Vagina (tissue), 2 donors: Measurements from ENCODE around the gene CIROP. TPM values are rescaled to one million over a fixed set of nuclear protein-coding genes. Genes with fewer than 3 reads are reported as not detected.
A peak's percentile ranks its signal among the peaks of the same experiment; 100 is the strongest.

Experiments used
- DNase-seq, 2 donors: peaks; one replicate each; pipeline ENCODE4 v3.0.0-alpha.2; 2017; ENCODE audit errors: extremely low spot score in 2 of 2
- H3K27ac ChIP-seq: fragments of 200-600 bp; sonication (generic); one replicate; pipeline ENCODE4 v1.5.1; 2019
- H3K27me3 ChIP-seq: fragments of 200-600 bp; sonication (generic); one replicate; pipeline ENCODE4 v1.5.1; 2019
- H3K36me3 ChIP-seq, 2 donors: fragments of 200-600 bp; sonication (generic); one replicate each; pipeline ENCODE4 v1.5.1; 2017 to 2019
- H3K4me1 ChIP-seq: fragments of 200-600 bp; sonication (generic); one replicate; pipeline ENCODE4 v1.5.1; 2019
- H3K4me3 ChIP-seq, 2 donors: fragments of 200-600 bp; sonication (generic); 1 replicate in 1 of 2; 2 replicates in 1 of 2; pipeline ENCODE4 v1.5.1; 2016 to 2019
- H3K9me3 ChIP-seq: fragments of 200-600 bp; sonication (generic); one replicate; pipeline ENCODE4 v1.5.1; 2019
- POLR2A ChIP-seq, 2 donors: fragments of 450-650 bp; IDR thresholded peaks; one replicate each; pipeline ENCODE4 v1.6.1; 2017; ENCODE audit warnings: antibody characterized with exemption in 2 of 2, mild to moderate bottlenecking in 2 of 2, moderate library complexity in 2 of 2
- POLR2AphosphoS5 ChIP-seq, 2 donors: sonication (generic); formaldehyde crosslinking; IDR thresholded peaks; one replicate each; pipeline ENCODE4 v1.9.0; 2017; ENCODE audit warnings: antibody characterized with exemption in 2 of 2, mild to moderate bottlenecking in 2 of 2, low read depth in 1 of 2; ENCODE audit not compliant: insufficient read depth in 1 of 2
- intact Hi-C: fragments of 100-400 bp; cut with DNase I; formaldehyde crosslinking; loops from one replicate; pipeline ENCODE4 v1.15.1; 2023
- total RNA-seq: library from RNA; depleted of rRNA; stranded (reverse); fragments of >200 nt; gene quantifications from one replicate; pipeline ENCODE4 v1.2.3, GENCODE V29; 2016
- TF ChIP-seq, protein P1 (sequence below), 3 experiments: fragments of 450-650 bp in 2 of 3; fragments of 200-600 bp in 1 of 3; sonication (generic) in 1 of 3; IDR thresholded peaks; one replicate each; pipeline ENCODE4 v1.5.1; 2017 to 2019; ENCODE audit warnings: antibody characterized with exemption in 3 of 3, mild to moderate bottlenecking in 2 of 3, moderate library complexity in 2 of 3

The CIROP gene
- total RNA-seq, 1 donor from 2014 or later, result not detected

DNA sequence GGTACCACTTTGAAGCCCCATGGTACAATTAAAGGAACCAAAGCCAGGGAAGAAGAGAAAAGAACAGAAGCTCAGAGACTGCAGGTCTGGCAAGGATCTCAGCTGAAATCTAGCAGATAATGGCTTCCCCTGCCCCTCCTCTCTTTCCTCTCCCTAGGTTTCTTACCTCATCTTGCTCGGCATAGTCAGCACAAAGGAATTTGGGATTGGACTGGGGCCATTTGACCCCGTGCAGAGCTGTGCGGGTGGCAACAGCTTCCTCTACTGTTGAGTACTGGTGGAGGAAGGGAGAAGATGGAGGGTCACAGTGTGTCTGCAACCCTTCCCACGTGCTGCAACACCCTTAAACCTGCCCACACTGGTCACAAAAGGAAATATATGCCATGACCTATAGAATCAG, 42.8 kb downstream of the CIROP start:
- Histone ChIP-seq H3K27ac (peak overlapping the region; percentile 52), H3K4me1 (peaks cover 20% of the 10 kb centered on the region), H3K27me3 (no peaks in the 10 kb centered on the region), H3K36me3 (peaks cover 0 to 78% of the 10 kb centered on the region in 2 donors), H3K4me3 (no peak overlapping the region), H3K9me3 (no peaks in the 10 kb centered on the region)
- no peak for TF ChIP-seq POLR2A (IDR thresholded peaks at IDR 0.05)
- TF ChIP-seq, protein P1, sequence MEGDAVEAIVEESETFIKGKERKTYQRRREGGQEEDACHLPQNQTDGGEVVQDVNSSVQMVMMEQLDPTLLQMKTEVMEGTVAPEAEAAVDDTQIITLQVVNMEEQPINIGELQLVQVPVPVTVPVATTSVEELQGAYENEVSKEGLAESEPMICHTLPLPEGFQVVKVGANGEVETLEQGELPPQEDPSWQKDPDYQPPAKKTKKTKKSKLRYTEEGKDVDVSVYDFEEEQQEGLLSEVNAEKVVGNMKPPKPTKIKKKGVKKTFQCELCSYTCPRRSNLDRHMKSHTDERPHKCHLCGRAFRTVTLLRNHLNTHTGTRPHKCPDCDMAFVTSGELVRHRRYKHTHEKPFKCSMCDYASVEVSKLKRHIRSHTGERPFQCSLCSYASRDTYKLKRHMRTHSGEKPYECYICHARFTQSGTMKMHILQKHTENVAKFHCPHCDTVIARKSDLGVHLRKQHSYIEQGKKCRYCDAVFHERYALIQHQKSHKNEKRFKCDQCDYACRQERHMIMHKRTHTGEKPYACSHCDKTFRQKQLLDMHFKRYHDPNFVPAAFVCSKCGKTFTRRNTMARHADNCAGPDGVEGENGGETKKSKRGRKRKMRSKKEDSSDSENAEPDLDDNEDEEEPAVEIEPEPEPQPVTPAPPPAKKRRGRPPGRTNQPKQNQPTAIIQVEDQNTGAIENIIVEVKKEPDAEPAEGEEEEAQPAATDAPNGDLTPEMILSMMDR (IDR thresholded peaks at IDR 0.05), result no peak
- TF ChIP-seq POLR2AphosphoS5 (IDR thresholded peaks at IDR 0.05; ENCODE audit: insufficient read depth in 1 of 2, low read depth in 1 of 2), result no peak
- DNase-seq, result no peak
- intact Hi-C loops, result no loop called here

- no peaks in the 10 kb centered on the region for H3K27me3 ChIP-seq
- intact Hi-C loops, result no loop called here
- TF ChIP-seq POLR2A (IDR thresholded peaks at IDR 0.05) (no peak), POLR2AphosphoS5 (IDR thresholded peaks at IDR 0.05; ENCODE audit: insufficient read depth in 1 of 2, low read depth in 1 of 2) (no peak)
- TF ChIP-seq, protein P1 (IDR thresholded peaks at IDR 0.05), result no peak
- H3K4me1 ChIP-seq, result peaks cover 33% of the 10 kb centered on the region
- DNase-seq, result no peak
- peaks cover 0 to 66% of the 10 kb centered on the region in 2 donors for H3K36me3 ChIP-seq
- no peak overlapping the region for H3K4me3 ChIP-seq
- no peaks in the 10 kb centered on the region for H3K9me3 ChIP-seq
- no peak overlapping the region for H3K27ac ChIP-seq
These were observed 44.1 kb downstream of the CIROP start for GRCh38 chr14:23060536-23061260.

DNA sequence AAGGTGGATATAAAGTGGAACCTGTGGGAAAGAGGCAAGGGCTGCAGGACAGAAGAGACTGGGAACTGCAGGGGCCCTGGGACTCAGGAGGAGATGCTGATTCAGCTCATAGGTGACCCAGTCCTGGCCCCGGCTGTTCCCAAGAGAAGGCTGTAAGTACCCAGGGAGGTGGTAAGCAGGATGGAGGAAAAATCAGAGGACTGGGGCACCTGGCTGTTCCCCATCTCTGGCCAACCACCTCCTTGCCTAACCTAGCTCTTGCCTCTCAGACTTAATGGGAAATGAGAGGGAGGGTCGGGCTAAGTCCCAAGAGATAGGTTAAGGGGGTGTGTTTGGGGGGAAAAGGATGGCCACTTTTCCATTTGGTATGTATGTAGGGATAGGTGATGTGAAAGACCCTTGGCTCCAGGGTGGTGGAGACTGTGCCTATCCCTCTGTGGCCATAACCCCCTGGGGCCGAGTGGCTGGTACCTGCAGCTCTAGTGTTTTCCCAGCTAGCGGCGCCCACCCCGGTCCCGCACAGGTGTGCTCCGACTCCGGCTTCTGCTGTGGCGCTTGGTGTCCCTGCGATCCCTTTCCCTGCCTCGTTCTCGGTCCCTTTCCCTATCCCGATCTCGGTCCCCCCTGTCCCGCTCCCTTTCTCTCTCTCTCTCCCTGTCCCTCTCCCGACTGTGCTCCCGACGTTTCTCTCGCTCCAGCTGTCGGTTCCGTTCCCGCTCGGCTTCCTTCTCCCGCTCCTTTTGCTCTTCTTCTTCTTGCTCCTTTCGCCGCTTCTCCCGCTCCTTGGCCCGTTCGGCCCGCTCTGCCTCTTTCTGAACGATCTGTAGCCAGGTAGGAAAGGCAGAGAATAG, 45.9 kb downstream of the CIROP start:
- Histone ChIP-seq H3K27ac (no peak overlapping the region), H3K27me3 (no peaks in the 10 kb centered on the region), H3K4me1 (peaks cover 33% of the 10 kb centered on the region), H3K9me3 (no peaks in the 10 kb centered on the region), H3K4me3 (no peak overlapping the region), H3K36me3 (peaks cover 0 to 50% of the 10 kb centered on the region in 2 donors)
- DNase-seq, result no peak
- intact Hi-C loops, result loop anchor here (1.0 kb wide), 1 partner anchor 72 kb away; no protein-coding TSS in a partner anchor
- TF ChIP-seq POLR2AphosphoS5 (IDR thresholded peaks at IDR 0.05; ENCODE audit: insufficient read depth in 1 of 2, low read depth in 1 of 2), result no peak
- TF ChIP-seq, protein P1 (IDR thresholded peaks at IDR 0.05), result no peak

DNA sequence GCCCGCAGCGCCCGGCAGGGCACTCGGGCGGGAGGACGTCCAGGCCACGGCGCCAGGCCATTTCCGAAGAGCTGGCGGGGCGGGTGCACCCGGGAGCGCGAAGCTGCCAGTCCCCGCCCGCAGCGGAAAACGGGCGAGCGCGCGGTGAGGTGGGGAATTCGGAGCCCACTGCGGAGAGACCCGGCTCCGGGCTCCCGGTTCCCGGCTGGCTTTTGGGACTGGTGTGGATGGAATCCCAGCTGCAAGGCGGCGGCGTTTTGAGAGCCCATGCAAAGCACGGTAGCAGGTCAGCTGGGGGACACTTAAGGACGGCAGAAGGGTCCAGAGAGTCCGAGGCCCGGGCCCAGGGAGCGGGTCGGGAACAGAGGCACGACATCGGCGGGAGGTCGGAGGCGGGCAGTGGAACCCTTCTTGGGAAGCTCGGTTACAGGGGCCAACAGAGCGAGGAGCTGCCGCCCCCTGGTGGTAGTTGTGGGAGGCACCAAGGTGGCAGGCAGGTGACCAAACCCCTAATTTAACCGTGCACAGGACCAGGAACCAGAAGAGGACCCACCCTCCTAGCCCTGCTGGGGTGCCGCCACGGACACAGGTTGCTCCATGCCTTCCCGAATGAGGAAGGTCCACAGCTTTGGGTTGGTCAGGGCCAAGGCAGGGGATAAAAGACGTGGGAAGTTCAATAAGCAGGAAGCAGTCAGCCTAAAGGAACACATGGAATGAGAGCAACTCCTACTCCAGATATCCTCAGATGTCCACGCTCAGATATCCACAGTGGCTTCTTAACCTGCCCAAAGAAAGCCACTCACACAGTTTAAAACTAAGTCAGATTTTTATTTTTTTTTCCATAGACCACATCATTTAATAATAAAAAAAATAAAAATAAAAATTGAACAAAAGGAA, 46.8 kb downstream of the CIROP start:
- H3K27me3 ChIP-seq, result no peaks in the 10 kb centered on the region
- H3K4me1 ChIP-seq, result peaks cover 33% of the 10 kb centered on the region
- H3K27ac ChIP-seq, result peak overlapping the region; percentile 96
- peak overlapping the region; percentile 45 to 82 for H3K4me3 ChIP-seq
- H3K36me3 ChIP-seq, result peaks cover 0 to 41% of the 10 kb centered on the region in 2 donors
- no peak for DNase-seq
- TF ChIP-seq, protein P1 (IDR thresholded peaks at IDR 0.05), result peak; percentile 92 to 95 (median 94)
- no peak for TF ChIP-seq POLR2AphosphoS5 (IDR thresholded peaks at IDR 0.05; ENCODE audit: insufficient read depth in 1 of 2, low read depth in 1 of 2)
- intact Hi-C loops, result loop anchor here (1.0 kb wide), 1 partner anchor 71 kb away; no protein-coding TSS in a partner anchor
- no peaks in the 10 kb centered on the region for H3K9me3 ChIP-seq
